Pancreas (tissue), 10 donors: Measurements from ENCODE around the gene HMGXB3. TPM values are rescaled to one million over a fixed set of nuclear protein-coding genes. Genes with fewer than 3 reads are reported as not detected.

Experiments
- ATAC-seq, 4 donors: fragments of 200-7000 bp; cut with Tn5 transposase; one replicate each; pipeline versions ENCODE4 v1.8.0 to v1.9.1; 2020; ENCODE audit warnings: mild to moderate bottlenecking in 4 of 4, moderate library complexity in 4 of 4
- DNase-seq, 6 donors: peaks; one replicate each; pipeline ENCODE4 v3.0.0-alpha.2; 2020
- FAIRE-seq: peaks from 2 replicates; lab custom pipeline; 2012; peaks lifted over from hg19 to GRCh38; lab: Jason Lieb, UNC
- H3K27ac ChIP-seq, 4 donors: fragments of 200-600 bp; sonication (generic); 1 replicate in 3 of 4; 2 replicates in 1 of 4; pipeline versions ENCODE4 v1.5.0 to v1.8.0; 2020
- H3K27me3 ChIP-seq, 4 donors: fragments of 200-600 bp; one replicate each; pipeline ENCODE4 v1.8.0; 2021
- H3K36me3 ChIP-seq, 3 donors: fragments of 200-600 bp; sonication (generic) in 1 of 3; one replicate each; pipeline versions ENCODE4 v1.5.0 to v1.8.0; 2020 to 2021
- H3K4me1 ChIP-seq, 3 donors: fragments of 200-600 bp; one replicate each; pipeline ENCODE4 v1.8.0; 2021
- H3K4me3 ChIP-seq, 4 donors: fragments of 200-600 bp; sonication (generic) in 2 of 4; one replicate each; pipeline versions ENCODE4 v1.5.0 to v1.8.0; 2020 to 2021
- H3K9me3 ChIP-seq, 4 donors: fragments of 200-600 bp; one replicate each; pipeline ENCODE4 v1.8.0; 2021
- CTCF ChIP-seq, 4 donors: fragments of 200-600 bp; sonication (generic) in 3 of 4; IDR thresholded peaks; one replicate each; pipeline versions ENCODE4 v1.5.0 to v1.8.0; 2021; ENCODE audit warnings: antibody characterized with exemption in 4 of 4
- WGBS, 2 donors: extraction: QIAGEN DNeasy Blood & Tissue Kit; methylation state at CpG; one replicate each; pipeline ENCODE4 v1.1.7; 2013; 5-methylcytosine and 5-hydroxymethylcytosine counted together
- intact Hi-C, 3 donors: fragments of 100-400 bp; cut with DNase I; formaldehyde crosslinking; loops; one replicate each; pipeline versions ENCODE4 v1.11.1 to v1.14.2; 2022
- polyA plus RNA-seq, 2 donors: library from polyadenylated mRNA; stranded (reverse); fragments of 200-250 nt; gene quantifications; one replicate each; pipeline ENCODE4 v1.2.3, GENCODE V29; 2013
- total RNA-seq, 6 donors: library from RNA; stranded (reverse); fragmentation: NEBNext Ultra II Directional in 4 of 6; extraction: Animal tissue kit (Norgen Biotek cat#: 25700) in 4 of 6; gene quantifications; one replicate each; pipeline versions ENCODE4 v1.2.1 to v1.2.4, GENCODE V29; 2021 to 2023
- donor health status: healthy with polysubstance abuse.
- donor health status: DM: no; HTN: no; CAD: no; lungs with moderate emphysema.
- donor health status: DM: no; HTN: no; CAD: no.
- donor health status: control.
- donor health status: control.
- donor health status: Bipolar disorder and iron deficiency.
- donor health status: DM: yes; HTN: yes; CAD: no.
- donor health status: DM: no; HTN: no; CAD: no.
- donor health status: DM: no; HTN: no; CAD: no.
- donor health status: DM: yes; HTN: yes; CAD: no.

Gene HMGXB3
- total and polyA plus RNA-seq, 8 donors: 8.6 to 21.4 (median 12.8) TPM

DNA sequence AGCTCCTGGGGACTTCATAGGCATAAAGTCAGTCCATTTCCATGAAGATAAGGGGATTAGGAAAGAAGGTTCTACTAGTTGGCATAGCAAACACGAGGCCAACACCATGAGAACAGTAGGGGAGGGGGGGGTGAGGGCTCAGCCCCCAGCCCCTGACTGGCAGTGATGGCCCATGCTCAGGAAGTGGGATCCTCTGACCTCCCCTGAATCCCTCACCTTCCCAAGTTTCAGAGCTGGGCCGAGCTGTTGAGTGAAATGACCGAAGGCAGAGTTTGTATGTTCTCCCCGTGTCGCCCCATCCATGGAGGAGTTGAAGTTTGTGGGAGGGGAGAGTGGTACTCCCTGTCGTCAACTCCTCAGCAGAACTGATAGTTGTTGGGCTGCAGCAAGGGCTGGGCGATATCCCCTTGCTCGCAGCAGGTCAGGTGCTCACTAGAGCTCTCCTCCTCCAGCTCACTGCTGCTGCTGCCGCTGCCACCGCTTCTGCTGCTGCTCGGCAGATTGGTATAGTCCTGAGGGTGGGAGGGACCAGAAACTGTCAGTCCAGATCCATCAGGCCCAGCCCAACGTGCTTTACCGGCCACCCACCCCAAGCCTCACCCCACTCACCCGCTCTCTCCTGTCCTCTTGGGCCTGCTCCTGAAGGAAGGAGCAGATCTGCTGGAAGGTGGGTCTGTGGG is 53.3 kb downstream of the HMGXB3 start:
- Histone ChIP-seq H3K4me3 (no peak overlapping the region), H3K27me3 (no peaks in the 10 kb centered on the region), H3K27ac (no peak overlapping the region), H3K4me1 (no peaks in the 10 kb centered on the region), H3K36me3 (peaks cover 0 to 45% (median 16%) of the 10 kb centered on the region in 3 donors), H3K9me3 (no peaks in the 10 kb centered on the region)
- TF ChIP-seq CTCF (IDR thresholded peaks at IDR 0.05): no peak
- intact Hi-C loops: no loop called here
- DNase-seq (no peak), FAIRE-seq (no peak), ATAC-seq (no peak)
- WGBS, 2 donors: 95 to 96% methylated on average over 14 of the region's 14 CpGs

DNA sequence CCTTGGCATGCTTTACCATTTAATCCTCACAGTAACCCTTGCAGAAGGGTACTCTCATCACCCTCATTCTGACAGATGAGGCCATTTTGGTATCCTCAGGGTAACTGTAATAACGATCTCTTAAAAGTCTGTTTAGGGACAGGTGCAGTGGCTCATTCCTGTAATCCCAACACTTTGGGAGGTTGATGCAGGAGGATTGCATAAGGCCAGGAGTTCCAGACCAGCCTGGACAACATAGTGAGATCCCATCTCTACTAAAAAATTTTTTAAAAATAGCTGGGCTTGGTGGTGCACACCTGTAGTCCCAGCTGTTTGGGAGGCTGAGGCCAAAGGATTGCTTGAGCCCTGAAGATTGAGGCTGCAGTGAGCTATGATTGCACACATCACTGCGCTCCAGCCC is 54.0 kb downstream of the HMGXB3 start:
- Histone ChIP-seq H3K9me3 (no peaks in the 10 kb centered on the region), H3K4me1 (no peaks in the 10 kb centered on the region), H3K4me3 (no peak overlapping the region), H3K27me3 (no peaks in the 10 kb centered on the region), H3K36me3 (peaks cover 0 to 38% (median 16%) of the 10 kb centered on the region in 3 donors), H3K27ac (no peak overlapping the region)
- WGBS, 2 donors: 97% methylated on average over 2 of the region's 2 CpGs
- no peak for DNase-seq
- intact Hi-C loops: no loop called here
- no peak for FAIRE-seq
- no peak for ATAC-seq
- TF ChIP-seq CTCF (IDR thresholded peaks at IDR 0.05): no peak

DNA sequence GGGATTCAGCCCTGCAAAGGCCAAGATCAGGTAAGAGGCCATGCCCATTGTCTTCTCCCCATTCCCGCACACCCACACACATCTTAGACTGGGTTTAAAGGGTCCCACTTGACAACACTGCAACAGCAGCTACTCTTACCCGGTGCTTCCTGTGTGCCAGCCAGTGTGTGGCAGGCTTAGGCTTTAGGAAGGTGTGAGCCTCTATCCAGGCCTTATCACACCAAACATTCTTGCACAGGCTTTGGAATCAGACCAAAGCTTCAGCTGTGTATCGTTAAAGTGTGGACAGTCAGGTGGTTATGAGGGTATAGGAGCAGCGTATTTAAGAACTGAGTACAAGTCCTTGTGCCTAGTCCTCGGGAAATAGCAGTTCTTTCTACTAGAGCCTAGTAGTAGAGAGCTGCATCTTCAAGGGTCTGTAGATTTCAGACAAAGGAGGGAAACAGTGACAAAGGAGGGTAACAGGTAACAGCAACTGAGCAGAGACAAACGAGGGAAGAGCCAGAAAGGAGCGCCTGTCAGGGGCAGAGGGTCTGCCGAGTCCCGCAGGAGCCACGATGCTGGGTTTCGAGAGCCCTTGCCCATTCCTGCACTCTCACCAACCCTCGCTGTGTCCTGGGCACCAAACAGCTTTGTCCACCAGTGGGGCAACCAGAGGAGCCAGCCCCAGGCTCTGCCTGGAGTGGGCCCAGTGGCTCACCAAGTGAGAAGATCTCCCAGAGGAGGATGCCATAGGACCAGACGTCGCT is 55.0 kb downstream of the HMGXB3 start:
- no peak for DNase-seq
- 75 to 76% methylated on average over 14 of the region's 14 CpGs for WGBS, 2 donors
- H3K27ac ChIP-seq: no peak overlapping the region
- ATAC-seq: peak in 1 of 4 donors; percentile 30
- H3K4me3 ChIP-seq: no peak overlapping the region
- H3K4me1 ChIP-seq: no peaks in the 10 kb centered on the region
- H3K36me3 ChIP-seq: peaks cover 0 to 30% (median 12%) of the 10 kb centered on the region in 3 donors
- no peak for FAIRE-seq
- no peaks in the 10 kb centered on the region for H3K27me3 ChIP-seq
- intact Hi-C loops: no loop called here
- no peak for TF ChIP-seq CTCF (IDR thresholded peaks at IDR 0.05)
- H3K9me3 ChIP-seq: no peaks in the 10 kb centered on the region

GRCh38 chr5:150056075-150056443 is 55.5 kb downstream of the HMGXB3 start:
- TF ChIP-seq CTCF (IDR thresholded peaks at IDR 0.05): no peak
- FAIRE-seq (no peak), ATAC-seq (no peak), DNase-seq (peak in 1 of 6 donors; percentile 53)
- H3K9me3 ChIP-seq: no peaks in the 10 kb centered on the region
- H3K4me3 ChIP-seq: no peak overlapping the region
- peaks cover 0 to 25% (median 12%) of the 10 kb centered on the region in 3 donors for H3K36me3 ChIP-seq
- WGBS, 2 donors: 94 to 95% methylated on average over 9 of the region's 9 CpGs
- H3K4me1 ChIP-seq: no peaks in the 10 kb centered on the region
- intact Hi-C loops: no loop called here
- H3K27ac ChIP-seq: no peak overlapping the region
- H3K27me3 ChIP-seq: no peaks in the 10 kb centered on the region

- no peaks in the 10 kb centered on the region for H3K27me3 ChIP-seq
- H3K27ac ChIP-seq: no peak overlapping the region
- DNase-seq: peak in 1 of 6 donors; percentile 56
- intact Hi-C loops: no loop called here
- no peak for TF ChIP-seq CTCF (IDR thresholded peaks at IDR 0.05)
- H3K36me3 ChIP-seq: peaks cover 0 to 15% (median 6%) of the 10 kb centered on the region in 3 donors
- no peaks in the 10 kb centered on the region for H3K4me1 ChIP-seq
- no peaks in the 10 kb centered on the region for H3K9me3 ChIP-seq
- no peak overlapping the region for H3K4me3 ChIP-seq
- ATAC-seq: peak in 1 of 4 donors; percentile 22
- WGBS, 2 donors: 44 to 59% methylated on average over 8 of the region's 8 CpGs
- no peak for FAIRE-seq
Observed at GRCh38 chr5:150057052-150057451, 56.5 kb downstream of the HMGXB3 start.
